NB4 (cell line): ENCODE measurements around the gene KRT1.

ENCODE experiments used
- CTCF ChIP-seq: IDR thresholded peaks from one replicate; pipeline ENCODE4 v1.5.1; 2012; ENCODE audit warnings: low read depth, low read length
- MYC ChIP-seq: IDR thresholded peaks from 2 replicates; pipeline ENCODE4 v1.6.1; 2011; ENCODE audit warnings: low read depth, low read length
- POLR2A ChIP-seq: IDR thresholded peaks from 2 replicates; pipeline ENCODE4 v1.6.1; 2011; ENCODE audit warnings: mild to moderate bottlenecking; ENCODE audit not compliant: insufficient read length; ENCODE audit errors: extremely low read depth

GRCh38 chr12:52679875-52680274 lies 332 bp downstream of the KRT1 start:
- no peak for TF ChIP-seq POLR2A
- TF ChIP-seq CTCF = no peak
- no peak for TF ChIP-seq MYC
